Measurements from ENCODE around the gene GINS1.

Gene GINS1

GRCh38 chr20:25468126-25469075 is 60.9 kb downstream of the GINS1 start:
- no peak overlapping the region for H3K4me3 ChIP-seq (replicated peaks; ENCODE audit: insufficient read depth, low read length)

GRCh38 chr20:25469558-25469957 is 62.1 kb downstream of the GINS1 start:
- no peak for TF ChIP-seq REST (IDR thresholded peaks at IDR 0.05; ENCODE audit: insufficient replicate concordance, low read depth)
- no peak for TF ChIP-seq CTCF (IDR thresholded peaks at IDR 0.05; ENCODE audit: insufficient read depth, low read length)
- TF ChIP-seq SPI1 (IDR thresholded peaks at IDR 0.05; ENCODE audit: borderline replicate concordance, low read depth), result no peak
- TF ChIP-seq POLR2AphosphoS5 (IDR thresholded peaks at IDR 0.05; ENCODE audit: low read depth), result no peak
- no peak for TF ChIP-seq GABPA (IDR thresholded peaks at IDR 0.05; ENCODE audit: low read depth)
- Histone ChIP-seq H3K27me3 (ENCODE audit: insufficient read depth, poor library complexity, severe bottlenecking) (no peaks in the 10 kb centered on the region), H3K27ac (replicated peaks) (no peak overlapping the region), H3K4me3 (replicated peaks; ENCODE audit: insufficient read depth, low read length) (no peak overlapping the region)
- DNase-seq (ENCODE audit: low read depth in 1 of 2, low spot score in 1 of 2), result no peak

More at GRCh38 chr20:25468126-25469075, 60.9 kb downstream of the GINS1 start:
- no peak for DNase-seq (ENCODE audit: low read depth in 1 of 2, low spot score in 1 of 2)
- Histone ChIP-seq H3K27ac (replicated peaks) (no peak overlapping the region), H3K27me3 (ENCODE audit: insufficient read depth, poor library complexity, severe bottlenecking) (peaks cover 3% of the 10 kb centered on the region)
- no peak for TF ChIP-seq GABPA (IDR thresholded peaks at IDR 0.05; ENCODE audit: low read depth)
- TF ChIP-seq REST (IDR thresholded peaks at IDR 0.05; ENCODE audit: insufficient replicate concordance, low read depth), result no peak
- no peak for TF ChIP-seq POLR2AphosphoS5 (IDR thresholded peaks at IDR 0.05; ENCODE audit: low read depth)
- TF ChIP-seq SPI1 (IDR thresholded peaks at IDR 0.05; ENCODE audit: borderline replicate concordance, low read depth), result no peak
- no peak for TF ChIP-seq CTCF (IDR thresholded peaks at IDR 0.05; ENCODE audit: insufficient read depth, low read length)

GRCh38 chr20:25470045-25470444 is 62.6 kb downstream of the GINS1 start:
- no peak for TF ChIP-seq GABPA (IDR thresholded peaks at IDR 0.05; ENCODE audit: low read depth)
- TF ChIP-seq CTCF (IDR thresholded peaks at IDR 0.05; ENCODE audit: insufficient read depth, low read length), result peak; percentile 34
- no peak overlapping the region for H3K27ac ChIP-seq (replicated peaks)
- peak; percentile 30 to 73 for DNase-seq (ENCODE audit: low read depth in 1 of 2, low spot score in 1 of 2)

More at GRCh38 chr20:25470045-25470444, 62.6 kb downstream of the GINS1 start:
- Histone ChIP-seq H3K27me3 (ENCODE audit: insufficient read depth, poor library complexity, severe bottlenecking) (no peaks in the 10 kb centered on the region), H3K4me3 (replicated peaks; ENCODE audit: insufficient read depth, low read length) (no peak overlapping the region)

All from HL-60 (cell line).